HepG2 (cell line): ENCODE data around the gene ZNF48. TPM values are rescaled to one million over a fixed set of nuclear protein-coding genes. Genes with fewer than 3 reads are reported as not detected.

Experiments used
- ATAC-seq: fragments of 200-7000 bp; cut with Tn5 transposase; 3 replicates; pipeline ENCODE4 v1.9.1; 2020; ENCODE audit warnings: mild to moderate bottlenecking, moderate library complexity
- BruUV-seq: library from RNA; stranded (reverse); fragments of 400-500 nt; replicated peaks from 2 replicates; lab custom pipeline; 2021; lab: Mats Ljungman, UMichigan
- CTCF ChIA-PET: fragments of 300-600 bp; formaldehyde crosslinking; extraction: SDS; loops from one replicate; lab custom pipeline; 2021; ENCODE audit warnings: low total read pairs, inconsistent platforms, low intra/inter-chr PET ratio; lab: Yijun Ruan, JAX
- POLR2A ChIA-PET: fragments of 350-600 bp; sonication (Branson Sonifier 250); formaldehyde crosslinking; loops from one replicate; lab custom pipeline; 2020; ENCODE audit warnings: antibody characterized with exemption, inconsistent platforms; lab: Yijun Ruan, JAX
- DNase-seq: peaks from one replicate; pipeline ENCODE4 v3.0.0-alpha.2; 2015; ENCODE audit warnings: low spot score
- FAIRE-seq: peaks from 3 replicates; lab custom pipeline; 2011; peaks lifted over from hg19 to GRCh38; lab: Jason Lieb, UNC
- H2AFZ ChIP-seq: one replicate; pipeline ENCODE4 v1.6.1; 2011; ENCODE audit warnings: low read length, inconsistent platforms
- H3K27ac ChIP-seq: fragments of 300-600 bp; 3 replicates; pipeline ENCODE4 v1.8.0; 2011; ENCODE audit warnings: mixed run types, mild to moderate bottlenecking, mixed read lengths, low read length, inconsistent platforms; ENCODE audit not compliant: insufficient read depth; ENCODE audit errors: extremely low read length
- H3K27me3 ChIP-seq, 2 experiments: fragments of 200-600 bp in 1 of 2; 2 replicates in 1 of 2; 3 replicates in 1 of 2; pipeline versions ENCODE4 v1.6.0 to v1.8.0; 2011; ENCODE audit warnings: low read length in 2 of 2, mild to moderate bottlenecking in 2 of 2, moderate library complexity in 2 of 2, inconsistent platforms in 1 of 2; ENCODE audit not compliant: insufficient read depth in 2 of 2, control insufficient read depth in 1 of 2
- H3K36me3 ChIP-seq, 2 experiments: fragments of 200-600 bp in 1 of 2; replicated peaks in 1 of 2; 2 replicates in 1 of 2; 3 replicates in 1 of 2; pipeline versions ENCODE4 v1.5.1 to v1.8.0; 2011; ENCODE audit warnings: low read length in 2 of 2, inconsistent platforms in 1 of 2; ENCODE audit not compliant: insufficient read depth in 2 of 2, control insufficient read depth in 1 of 2
- H3K4me1 ChIP-seq: 2 replicates; pipeline ENCODE4 v1.5.1; 2012; ENCODE audit warnings: low read length, inconsistent platforms; ENCODE audit not compliant: insufficient read depth
- H3K4me2 ChIP-seq: 2 replicates; pipeline ENCODE4 v1.6.0; 2011; ENCODE audit warnings: low read depth, low read length, inconsistent platforms
- H3K4me3 ChIP-seq, 3 experiments: fragments of 200-600 bp in 1 of 3; sonication (generic), shearing (Covaris generic) in 1 of 3; replicated peaks in 1 of 3; 2 replicates each; pipeline ENCODE4 v1.5.1; 2011 to 2016; ENCODE audit warnings: low read length in 3 of 3, inconsistent platforms in 2 of 3, low read depth in 2 of 3, mild to moderate bottlenecking in 2 of 3, control low read depth in 1 of 3, mixed read lengths in 1 of 3; ENCODE audit not compliant: insufficient read depth in 1 of 3
- H3K79me2 ChIP-seq: one replicate; pipeline ENCODE4 v1.6.1; 2011; ENCODE audit warnings: low read length, inconsistent platforms; ENCODE audit not compliant: insufficient read depth
- H3K9ac ChIP-seq: 2 replicates; pipeline ENCODE4 v1.6.0; 2011; ENCODE audit warnings: mild to moderate bottlenecking, low read depth, low read length, inconsistent platforms; ENCODE audit not compliant: insufficient read depth
- H3K9me3 ChIP-seq: 2 replicates; pipeline ENCODE4 v1.5.1; 2012; ENCODE audit warnings: mild to moderate bottlenecking, low read length
- H4K20me1 ChIP-seq: 2 replicates; pipeline ENCODE4 v1.6.0; 2011; ENCODE audit warnings: inconsistent platforms, mild to moderate bottlenecking, low read length, moderate library complexity; ENCODE audit not compliant: insufficient read depth
- CBX1 ChIP-seq: IDR thresholded peaks from one replicate; pipeline ENCODE4 v1.6.1; 2016; ENCODE audit warnings: antibody characterized with exemption, low read depth
- CC2D1A ChIP-seq: sonication (generic); formaldehyde crosslinking; IDR thresholded peaks from 2 replicates; pipeline ENCODE4 v1.8.1; 2023; ENCODE audit warnings: mild to moderate bottlenecking, missing genetic modification reagents
- EEA1 ChIP-seq: sonication (generic); formaldehyde crosslinking; IDR thresholded peaks from 2 replicates; pipeline ENCODE4 v1.5.1; 2020; ENCODE audit warnings: mild to moderate bottlenecking, missing genetic modification reagents, borderline replicate concordance
- HNF4A ChIP-seq: sonication (generic); formaldehyde crosslinking; IDR thresholded peaks from 2 replicates; pipeline ENCODE4 v1.4.0; 2020; ENCODE audit warnings: missing genetic modification reagents
- JUND ChIP-seq: sonication (generic); formaldehyde crosslinking; IDR thresholded peaks from 2 replicates; pipeline ENCODE4 v1.8.0; 2022; ENCODE audit warnings: mild to moderate bottlenecking, missing genetic modification reagents
- KDM5B ChIP-seq: sonication (generic); formaldehyde crosslinking; IDR thresholded peaks from 2 replicates; pipeline ENCODE4 v1.4.0; 2020; ENCODE audit warnings: missing genetic modification reagents, mild to moderate bottlenecking, borderline replicate concordance
- KMT2B ChIP-seq: IDR thresholded peaks from 2 replicates; pipeline ENCODE4 v1.6.1; 2016; ENCODE audit warnings: missing genetic modification reagents, missing compliant biosample characterization
- MXD4 ChIP-seq: IDR thresholded peaks from 2 replicates; pipeline ENCODE4 v1.6.1; 2016; ENCODE audit warnings: mild to moderate bottlenecking, missing biosample characterization, missing genetic modification reagents
- PHF21A ChIP-seq: sonication (generic); formaldehyde crosslinking; IDR thresholded peaks from 2 replicates; pipeline ENCODE4 v1.5.0; 2020; ENCODE audit warnings: mild to moderate bottlenecking, missing genetic modification reagents
- SETDB1 ChIP-seq: sonication (generic); formaldehyde crosslinking; IDR thresholded peaks from 2 replicates; pipeline ENCODE4 v1.5.1; 2020; ENCODE audit warnings: missing genetic modification reagents, mild to moderate bottlenecking, borderline replicate concordance
- SIX4 ChIP-seq: sonication (generic); formaldehyde crosslinking; IDR thresholded peaks from 2 replicates; pipeline ENCODE4 v1.4.0; 2020; ENCODE audit warnings: missing genetic modification reagents
- SMC3 ChIP-seq: IDR thresholded peaks from 2 replicates; pipeline ENCODE4 v1.6.1; 2011; ENCODE audit warnings: low read length, improper control_type of control experiment
- ZNF280D ChIP-seq: sonication (generic); formaldehyde crosslinking; IDR thresholded peaks from 2 replicates; pipeline ENCODE4 v1.5.1; 2020; ENCODE audit warnings: mild to moderate bottlenecking, missing genetic modification reagents
- ZNF350 ChIP-seq: sonication (generic); formaldehyde crosslinking; IDR thresholded peaks from 2 replicates; pipeline ENCODE4 v1.4.0; 2020; ENCODE audit warnings: mild to moderate bottlenecking, low read depth, missing genetic modification reagents, borderline replicate concordance
- ZNF468 ChIP-seq: sonication (generic); formaldehyde crosslinking; IDR thresholded peaks from 2 replicates; pipeline ENCODE4 v1.8.0; 2022; ENCODE audit warnings: mild to moderate bottlenecking, moderate library complexity, missing genetic modification reagents
- ZSCAN30 ChIP-seq: sonication (generic); formaldehyde crosslinking; IDR thresholded peaks from 2 replicates; pipeline ENCODE4 v1.5.0; 2020; ENCODE audit warnings: mild to moderate bottlenecking, missing genetic modification reagents
- WGBS: methylation state at CpG from one replicate; pipeline ENCODE4 v1.1.6; 2017; ENCODE audit warnings: low lambda C conversion rate; 5-methylcytosine and 5-hydroxymethylcytosine counted together
- in situ Hi-C: cut with HindIII; loops from 2 replicates; pipeline ENCODE4 v1.10.0; 2017; ENCODE audit warnings: low pct_unique_long_range_greater_than_20kb; ENCODE audit not compliant: extremely low pct_ligation_motif_present
- intact Hi-C: fragments of 100-400 bp; cut with micrococcal nuclease; formaldehyde crosslinking; loops from one replicate; pipeline ENCODE4 v1.10.0; 2022; ENCODE audit not compliant: unreplicated experiment
- polyA plus RNA-seq, 8 experiments: library from polyadenylated mRNA; depleted of rRNA in 3 of 8; stranded (reverse) in 7 of 8; unstranded in 1 of 8; fragments of >200 nt; fragmentation: Illumina TruSeq in 4 of 8; extraction: Trizol in 4 of 8; gene quantifications; 2 replicates each; pipeline versions ENCODE4 v1.2.1 to v1.2.3, GENCODE V29; 2011 to 2016; ENCODE audit warnings: low read depth in 4 of 8, missing spikeins in 1 of 8, mixed read lengths in 1 of 8; ENCODE audit not compliant: insufficient read depth in 1 of 8
- total RNA-seq, 5 experiments: library from RNA; depleted of rRNA; stranded (reverse); fragments of >200 nt; fragmentation: Illumina TruSeq; extraction: Trizol; gene quantifications; 2 replicates each; pipeline ENCODE4 v1.2.3, GENCODE V29; 2016; ENCODE audit warnings: low read depth in 1 of 5
- TF ChIP-seq, protein P1 (sequence below): sonication (generic); formaldehyde crosslinking; IDR thresholded peaks from 2 replicates; pipeline ENCODE4 v1.4.0; 2020; ENCODE audit warnings: missing genetic modification reagents, borderline replicate concordance

Gene ZNF48
- total and polyA plus RNA-seq, 2 of the 13 experiments (the other 11 are each of a cell fraction or from before 2014, with no cell fraction given), result 9.9 to 12.3 TPM

GRCh38 chr16:30446203-30446595 is 51.0 kb downstream of the ZNF48 start (continued):
- 0 out of 2 replicates have a peak, but pooled peaks have one; percentile 65 for TF ChIP-seq ZSCAN30
- no peak for TF ChIP-seq EEA1 (CRISPR knock-in tag)
- 0 out of 2 replicates have a peak, but pooled peaks have one; percentile 9 for TF ChIP-seq ZNF350
- TF ChIP-seq PHF21A, result peak; percentile 33; the same call in 1 of the 2 replicates

DNA sequence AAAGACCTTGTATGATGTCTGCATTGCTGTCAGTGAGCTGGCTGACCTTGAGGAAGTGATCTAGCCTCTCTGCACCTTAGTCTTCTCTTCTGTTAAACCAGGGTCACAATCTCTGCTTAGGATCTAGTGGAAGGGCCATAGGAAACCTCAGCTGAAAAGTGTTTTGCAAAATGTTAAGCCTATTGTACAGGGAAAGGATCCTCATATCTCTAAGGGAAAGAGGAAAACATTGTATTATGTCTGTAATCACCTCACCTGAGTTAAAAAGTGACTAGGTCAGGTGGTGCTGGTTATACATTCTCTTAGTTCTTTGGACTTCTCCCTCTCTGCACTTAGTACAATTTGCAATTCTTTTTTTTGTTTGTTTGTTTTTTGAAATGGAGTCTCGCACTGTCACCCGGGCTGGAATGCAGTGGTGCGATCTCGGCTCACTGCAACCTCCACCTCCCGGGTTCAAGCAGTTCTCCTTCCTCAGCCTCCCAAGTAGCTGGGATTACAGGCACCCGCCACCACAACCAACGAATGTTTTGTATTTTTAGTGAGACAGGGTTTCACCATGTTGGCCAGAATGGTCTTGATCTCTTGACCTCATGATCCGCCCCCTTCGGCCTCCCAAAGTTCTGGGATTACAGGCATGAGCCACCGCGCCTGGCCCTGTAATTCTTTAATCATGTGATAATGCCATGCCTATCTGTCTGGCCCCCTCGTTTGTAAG is 52.4 kb downstream of the ZNF48 start:
- H3K4me2 ChIP-seq, result peak overlapping the region; percentile 70
- peak overlapping the region in 2 of 3 experiments; percentile 5 to 39; a peak in 2 of 6 replicates for H3K4me3 ChIP-seq
- H4K20me1 ChIP-seq, result peaks cover 24% of the 10 kb centered on the region
- peak; percentile 89 for FAIRE-seq
- no peaks in the 10 kb centered on the region; a peak in 1 of 5 replicates for H3K27me3 ChIP-seq
- H2AFZ ChIP-seq, result no peak overlapping the region
- WGBS, result 1% methylated on average over 12 of the region's 12 CpGs
- peaks cover 92% of the 10 kb centered on the region for H3K4me1 ChIP-seq
- H3K27ac ChIP-seq, result peak overlapping the region; percentile 95
- BruUV-seq, result no TSS peak
- intact Hi-C loops, result loop anchor here (2.0 kb wide), 1 partner anchor 79 kb away; the partner anchor contains the start of gene ZNF768
- ChIA-PET POLR2A (interaction anchor here (1.0 to 4.6 kb wide), 13 partner anchors 10 to 162 kb away, joined by 3 to 29 read pairs (median 8); partner anchors contain the start of genes DCTPP1, ZNF688, ZNF689 and ZNF747), CTCF (no interaction called here)
- DNase-seq, result peak; percentile 97
- H3K9me3 ChIP-seq, result no peaks in the 10 kb centered on the region
- peaks cover 27% of the 10 kb centered on the region for H3K79me2 ChIP-seq
- ATAC-seq, result peak; percentile 77
- H3K9ac ChIP-seq, result peak overlapping the region; percentile 65
- in situ Hi-C loops, result no loop called here
- no peaks in the 10 kb centered on the region; a peak in 2 of 5 replicates for H3K36me3 ChIP-seq
- TF ChIP-seq HNF4A (CRISPR knock-in tag), result peak; percentile 90
- TF ChIP-seq ZNF350, result peak; percentile 75; the same call in 1 of the 2 replicates
- peak; percentile 100 for TF ChIP-seq ZNF280D (CRISPR knock-in tag)
- no peak for TF ChIP-seq SIX4 (CRISPR knock-in tag)
- TF ChIP-seq JUND (CRISPR knock-in tag), result no peak
- TF ChIP-seq ZNF468 (CRISPR knock-in tag), result no peak
- TF ChIP-seq, protein P1, sequence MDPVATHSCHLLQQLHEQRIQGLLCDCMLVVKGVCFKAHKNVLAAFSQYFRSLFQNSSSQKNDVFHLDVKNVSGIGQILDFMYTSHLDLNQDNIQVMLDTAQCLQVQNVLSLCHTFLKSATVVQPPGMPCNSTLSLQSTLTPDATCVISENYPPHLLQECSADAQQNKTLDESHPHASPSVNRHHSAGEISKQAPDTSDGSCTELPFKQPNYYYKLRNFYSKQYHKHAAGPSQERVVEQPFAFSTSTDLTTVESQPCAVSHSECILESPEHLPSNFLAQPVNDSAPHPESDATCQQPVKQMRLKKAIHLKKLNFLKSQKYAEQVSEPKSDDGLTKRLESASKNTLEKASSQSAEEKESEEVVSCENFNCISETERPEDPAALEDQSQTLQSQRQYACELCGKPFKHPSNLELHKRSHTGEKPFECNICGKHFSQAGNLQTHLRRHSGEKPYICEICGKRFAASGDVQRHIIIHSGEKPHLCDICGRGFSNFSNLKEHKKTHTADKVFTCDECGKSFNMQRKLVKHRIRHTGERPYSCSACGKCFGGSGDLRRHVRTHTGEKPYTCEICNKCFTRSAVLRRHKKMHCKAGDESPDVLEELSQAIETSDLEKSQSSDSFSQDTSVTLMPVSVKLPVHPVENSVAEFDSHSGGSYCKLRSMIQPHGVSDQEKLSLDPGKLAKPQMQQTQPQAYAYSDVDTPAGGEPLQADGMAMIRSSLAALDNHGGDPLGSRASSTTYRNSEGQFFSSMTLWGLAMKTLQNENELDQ (CRISPR knock-in tag), result no peak
- peak; percentile 81; the same call in 1 of the 2 replicates for TF ChIP-seq MXD4
- TF ChIP-seq KMT2B (CRISPR knock-in tag), result peak; percentile 78
- peak; percentile 71 for TF ChIP-seq CBX1
- TF ChIP-seq KDM5B (CRISPR knock-in tag), result 0 out of 2 replicates have a peak, but pooled peaks have one; percentile 67
- no peak for TF ChIP-seq CC2D1A (CRISPR knock-in tag)
- no peak; the same call in 1 of the 2 replicates for TF ChIP-seq SETDB1
- TF ChIP-seq SMC3, result no peak
